Large intestine (tissue), 3 donors: ENCODE measurements around the gene C4orf46. TPM values are rescaled to one million over a fixed set of nuclear protein-coding genes. Genes with fewer than 3 reads are reported as not detected.
"Not testable (repeated sequence)": the region's sequence is repeated elsewhere in the genome, so short reads cannot be mapped to it uniquely, and the experiment has no call there.

Experiments used
- DNase-seq, 2 donors: peaks; one replicate each; pipeline versions ENCODE4 v3.0.0 to v3.0.0-alpha.2; 2013
- H3K27ac ChIP-seq: one replicate; pipeline ENCODE4 v1.5.1; 2013; ENCODE audit warnings: low read length
- H3K27me3 ChIP-seq: 2 replicates; pipeline ENCODE4 v1.6.1; 2013; ENCODE audit warnings: low read length; ENCODE audit not compliant: control insufficient read depth, insufficient read depth
- H3K36me3 ChIP-seq: 2 replicates; pipeline ENCODE4 v1.6.1; 2013; ENCODE audit warnings: low read length; ENCODE audit not compliant: control insufficient read depth, insufficient read depth
- H3K4me1 ChIP-seq: one replicate; pipeline ENCODE4 v1.6.1; 2013; ENCODE audit warnings: low read length; ENCODE audit not compliant: control insufficient read depth, insufficient read depth
- H3K4me3 ChIP-seq: one replicate; pipeline ENCODE4 v1.5.1; 2013; ENCODE audit warnings: low read length
- H3K9me3 ChIP-seq: one replicate; pipeline ENCODE4 v1.6.1; 2013; ENCODE audit warnings: mild to moderate bottlenecking, low read depth, low read length, moderate library complexity; ENCODE audit not compliant: control insufficient read depth
- WGBS: methylation state at CpG from one replicate; pipeline ENCODE4 v1.1.5; 2013; ENCODE audit warnings: low lambda C conversion rate; ENCODE audit not compliant: insufficient coverage; 5-methylcytosine and 5-hydroxymethylcytosine counted together
- polyA plus RNA-seq: library from polyadenylated mRNA; unstranded; fragments of 120-200 nt; gene quantifications from one replicate; pipeline ENCODE4 v1.2.1, GENCODE V29; 2013

The C4orf46 gene
- polyA plus RNA-seq, 1 donor = 10.4 TPM

DNA sequence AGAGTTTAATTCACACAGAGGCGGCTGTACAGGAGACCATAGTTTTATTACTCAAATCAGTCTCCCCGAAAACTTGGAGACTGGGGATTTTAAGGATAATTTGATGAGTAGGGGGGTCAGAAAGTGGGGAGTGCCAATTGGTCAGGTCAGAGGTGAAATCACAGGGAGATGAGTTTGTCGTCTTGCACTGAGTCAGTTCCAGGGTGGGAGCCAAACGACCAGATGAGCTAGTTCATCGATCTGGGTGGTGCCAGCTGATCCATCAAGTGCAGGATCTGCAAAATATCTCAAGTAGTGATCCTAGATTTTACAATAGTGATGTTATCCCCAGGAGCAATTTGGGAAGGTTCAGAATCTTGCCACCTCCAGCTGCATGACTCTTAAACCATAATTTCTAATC is 4.4 kb upstream of the C4orf46 start:
- no peak for DNase-seq
- Histone ChIP-seq H3K27me3 (no peaks in the 10 kb centered on the region), H3K4me1 (no peaks in the 10 kb centered on the region), H3K4me3 (no peak overlapping the region), H3K36me3 (no peaks in the 10 kb centered on the region), H3K27ac (no peak overlapping the region), H3K9me3 (no peaks in the 10 kb centered on the region)
- WGBS = no CpG with 5 or more reads among the region's 5 CpGs

- Histone ChIP-seq H3K9me3 (no peaks in the 10 kb centered on the region), H3K4me3 (no peak overlapping the region), H3K27ac (no peak overlapping the region), H3K27me3 (no peaks in the 10 kb centered on the region), H3K36me3 (peaks cover 2% of the 10 kb centered on the region), H3K4me1 (peaks cover 6% of the 10 kb centered on the region)
- DNase-seq = no peak
- WGBS = 80% methylated on average over 2 of the region's 3 CpGs
Measured at GRCh38 chr4:158673633-158674032, 1.9 kb upstream of the C4orf46 start.

DNA sequence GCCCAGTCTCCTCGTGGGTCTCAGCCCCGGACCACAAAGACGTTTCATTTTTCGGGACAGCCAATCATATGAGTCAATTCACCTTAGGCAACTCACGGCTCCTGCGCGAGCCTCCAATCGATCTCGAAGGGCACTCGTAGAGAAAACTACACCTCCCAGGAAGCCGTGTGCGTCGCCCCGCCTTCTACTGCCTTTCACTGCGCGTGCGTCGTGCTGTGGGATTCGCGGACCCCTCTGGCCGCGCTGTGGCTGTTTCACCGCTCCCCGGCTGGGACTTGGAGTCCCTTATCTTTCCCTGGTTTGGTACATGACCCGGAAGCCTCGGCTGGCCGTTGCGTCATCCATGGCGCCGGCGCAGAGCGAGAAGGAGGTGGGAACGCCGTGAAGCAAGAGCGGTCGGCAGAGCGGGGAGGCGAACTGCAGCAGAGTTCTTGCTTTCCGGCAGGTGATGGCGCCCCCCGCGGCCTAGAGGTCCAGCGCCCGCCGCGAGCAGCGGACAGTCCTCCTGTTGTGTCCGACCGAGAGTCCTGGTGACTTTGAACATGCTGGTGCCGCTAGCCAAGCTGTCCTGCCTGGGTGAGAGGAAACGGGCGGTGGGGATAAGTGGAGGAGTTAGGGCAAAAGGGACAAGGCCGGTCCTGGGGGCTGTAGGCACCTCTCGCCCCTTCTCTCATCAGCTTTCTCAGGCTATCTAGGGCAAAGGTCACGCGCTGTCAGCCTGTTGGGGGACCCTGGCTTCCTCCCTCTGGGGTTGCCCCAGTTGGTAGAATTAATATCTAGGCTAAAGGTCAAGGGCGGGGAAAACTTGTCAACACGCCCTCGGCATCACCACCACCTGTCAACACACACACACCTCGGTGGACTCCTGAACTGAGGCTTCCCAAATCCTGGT is 474 bp upstream of the C4orf46 start, which contains the start of gene ETFDH:
ETFDH (plus strand) TSS at position 382 of the 892 bp plus-strand sequence; CDS start at position 543, 161 bp downstream.
- Histone ChIP-seq H3K4me3 (peak within 1 kb of the TSS; percentile 92), H3K9me3 (no peaks in the 10 kb centered on the region)
- no CpG with 5 or more reads among the region's 60 CpGs for WGBS

GRCh38 chr4:158670975-158671664 is 567 bp downstream of the C4orf46 start:
- H3K4me3 ChIP-seq = peak overlapping the region; percentile 92
- H3K27ac ChIP-seq = peak overlapping the region; percentile 96
- peaks cover 6% of the 10 kb centered on the region for H3K4me1 ChIP-seq
- DNase-seq = peak; percentile 63 to 85
- H3K36me3 ChIP-seq = peaks cover 2% of the 10 kb centered on the region
- H3K27me3 ChIP-seq = no peaks in the 10 kb centered on the region
- no CpG with 5 or more reads among the region's 35 CpGs for WGBS
- no peaks in the 10 kb centered on the region for H3K9me3 ChIP-seq

More for the DNA sequence above, 474 bp upstream of the C4orf46 start, which contains the start of gene ETFDH:
- H3K27ac ChIP-seq = peak within 1 kb of the TSS; percentile 96
- DNase-seq = peak; percentile 100
- H3K36me3 ChIP-seq = peaks cover 2% of the 10 kb centered on the region
- peaks cover 6% of the 10 kb centered on the region for H3K4me1 ChIP-seq
- H3K27me3 ChIP-seq = no peaks in the 10 kb centered on the region

- Histone ChIP-seq H3K36me3 (peaks cover 2% of the 10 kb centered on the region), H3K4me3 (no peak overlapping the region), H3K27me3 (no peaks in the 10 kb centered on the region), H3K27ac (no peak overlapping the region), H3K4me1 (peaks cover 6% of the 10 kb centered on the region), H3K9me3 (peaks cover 4% of the 10 kb centered on the region)
- WGBS = 95% methylated on average over 4 of the region's 7 CpGs
- no peak for DNase-seq
Measured at GRCh38 chr4:158669310-158669709, 2.4 kb downstream of the C4orf46 start.

GRCh38 chr4:158667651-158668198 is 4.0 kb downstream of the C4orf46 start:
- H3K4me1 ChIP-seq = peaks cover 6% of the 10 kb centered on the region
- 50% methylated on average over 1 of the region's 3 CpGs for WGBS
- peaks cover 2% of the 10 kb centered on the region for H3K36me3 ChIP-seq
- peaks cover 4% of the 10 kb centered on the region for H3K9me3 ChIP-seq
- DNase-seq = peak; percentile 42 to 46
- H3K27me3 ChIP-seq = no peaks in the 10 kb centered on the region
- no peak overlapping the region for H3K27ac ChIP-seq
- no peak overlapping the region for H3K4me3 ChIP-seq

DNA sequence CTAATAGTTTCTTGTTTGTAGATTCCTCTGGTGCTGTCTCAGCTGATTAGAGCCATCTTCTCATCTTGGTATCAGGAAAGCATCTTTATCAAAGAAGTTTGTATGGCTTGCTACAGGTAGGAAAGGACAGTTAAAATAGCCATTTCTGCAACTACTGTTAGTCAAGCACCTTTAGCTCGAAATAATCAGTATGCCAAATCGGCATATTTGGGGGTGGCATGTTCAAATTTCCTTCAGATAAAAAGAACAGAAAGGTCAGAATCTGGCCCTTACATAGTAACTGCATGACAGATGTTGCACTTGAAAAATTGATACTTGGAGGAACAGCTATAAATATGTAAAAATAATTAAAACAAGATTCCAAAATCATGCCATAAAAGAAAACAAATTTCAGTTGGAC is 4.8 kb downstream of the C4orf46 start:
- Histone ChIP-seq H3K36me3 (peaks cover 2% of the 10 kb centered on the region), H3K4me3 (no peak overlapping the region), H3K4me1 (peaks cover 6% of the 10 kb centered on the region), H3K27ac (no peak overlapping the region), H3K9me3 (peaks cover 4% of the 10 kb centered on the region), H3K27me3 (no peaks in the 10 kb centered on the region)
- 100% methylated on average over 2 of the region's 2 CpGs for WGBS
- DNase-seq = no peak

DNA sequence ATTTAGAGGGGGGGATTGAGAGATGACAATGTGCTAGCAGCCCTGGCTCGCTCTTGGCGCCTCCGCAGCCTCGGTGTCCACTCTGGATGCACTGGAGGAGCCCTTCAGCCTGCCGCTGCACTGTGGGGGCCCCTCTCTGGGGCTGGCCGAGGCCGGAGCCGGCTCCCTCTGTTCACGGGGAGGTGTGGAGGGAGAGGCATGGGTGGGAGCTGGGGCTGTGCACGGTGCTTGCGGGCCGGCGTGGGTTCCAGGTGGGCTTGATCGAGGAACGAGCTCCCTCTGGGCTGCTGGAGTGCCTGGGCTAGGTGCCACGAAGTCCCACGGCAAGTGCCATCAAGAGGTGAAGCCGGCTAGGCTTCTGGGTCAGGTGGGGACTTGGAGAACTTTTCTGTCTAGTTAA is 6.9 kb downstream of the C4orf46 start:
- H3K27me3 ChIP-seq = no peaks in the 10 kb centered on the region
- no peaks in the 10 kb centered on the region for H3K4me1 ChIP-seq
- no CpG with 5 or more reads among the region's 18 CpGs for WGBS
- H3K4me3 ChIP-seq = no peak overlapping the region
- DNase-seq = no peak
- H3K36me3 ChIP-seq = peaks cover 2% of the 10 kb centered on the region
- peaks cover 4% of the 10 kb centered on the region for H3K9me3 ChIP-seq
- no peak overlapping the region for H3K27ac ChIP-seq

- H3K4me1 ChIP-seq, H3K36me3 ChIP-seq, H3K27ac ChIP-seq, DNase-seq, H3K4me3 ChIP-seq, H3K27me3 ChIP-seq, H3K9me3 ChIP-seq: not testable (repeated sequence)
- WGBS = 67% methylated on average over 3 of the region's 8 CpGs
Measured at GRCh38 chr4:158663707-158664625, 7.7 kb downstream of the C4orf46 start.
